ENCODE measurements around the gene LRRC4C.

LRRC4C gene

DNA sequence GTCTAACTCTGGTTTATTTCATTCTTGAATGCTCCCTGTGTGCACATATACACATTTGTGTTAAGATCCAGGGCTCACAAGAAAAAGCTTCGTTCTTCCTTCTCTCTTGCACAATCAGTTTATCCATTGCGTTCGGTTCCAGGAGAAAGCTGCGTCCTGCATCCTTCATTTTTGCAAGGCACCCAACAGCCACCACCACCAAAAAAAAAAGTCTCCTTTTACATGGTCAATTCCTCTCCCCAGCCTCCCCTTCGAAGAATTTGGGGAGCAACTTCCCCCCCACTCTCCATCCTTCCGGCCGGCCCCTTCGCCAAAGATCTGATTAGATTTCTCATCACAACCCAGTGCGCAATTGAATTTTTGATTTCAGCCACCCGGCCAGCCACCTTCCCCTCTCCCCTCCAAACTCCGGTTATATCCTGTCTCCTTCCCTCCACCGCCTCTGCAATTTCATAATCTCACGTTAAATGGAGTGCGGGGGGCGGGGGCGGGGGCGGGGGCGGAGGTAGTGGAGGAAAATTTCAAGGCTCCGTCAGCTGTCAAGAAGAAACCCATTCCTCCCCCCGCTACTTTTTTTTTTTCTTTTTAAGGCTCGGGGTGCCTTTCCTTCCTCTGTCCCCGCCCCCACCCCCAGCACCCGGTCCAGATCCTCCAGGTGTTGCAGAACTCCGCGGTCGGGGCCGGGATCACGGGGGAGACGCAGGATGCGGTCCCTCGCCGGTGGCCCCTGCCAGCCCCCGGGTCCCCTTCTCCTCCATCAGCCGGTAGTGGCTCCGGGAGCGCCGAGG, 1166.5 kb downstream of the LRRC4C start:
- no peak for DNase-seq (ENCODE audit: low read depth)
- H3K4me3 ChIP-seq (ENCODE audit: low read depth, low read length) = peak overlapping the region; percentile 59

DNA sequence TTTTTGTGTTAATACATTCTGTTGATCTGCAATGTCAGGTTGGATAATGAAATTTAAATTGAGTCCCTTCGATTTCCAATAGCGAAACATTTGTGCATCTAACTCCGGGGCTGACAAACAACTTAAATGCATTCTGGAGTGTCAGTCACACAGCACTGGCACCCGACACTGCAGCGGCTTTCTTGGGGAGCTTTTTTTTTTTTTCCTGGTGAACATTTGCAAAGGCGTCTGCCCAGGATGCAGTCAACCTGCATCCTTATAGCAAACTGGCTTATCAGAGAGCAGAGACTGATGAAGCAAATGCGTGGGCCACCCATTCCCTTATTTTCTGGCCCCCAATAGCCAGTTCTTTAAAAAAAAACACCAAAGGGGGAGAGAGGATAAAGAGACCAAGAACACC, 1167.7 kb downstream of the LRRC4C start:
- H3K4me3 ChIP-seq (ENCODE audit: low read depth, low read length) = no peak overlapping the region
- no peak for DNase-seq (ENCODE audit: low read depth)

DNA sequence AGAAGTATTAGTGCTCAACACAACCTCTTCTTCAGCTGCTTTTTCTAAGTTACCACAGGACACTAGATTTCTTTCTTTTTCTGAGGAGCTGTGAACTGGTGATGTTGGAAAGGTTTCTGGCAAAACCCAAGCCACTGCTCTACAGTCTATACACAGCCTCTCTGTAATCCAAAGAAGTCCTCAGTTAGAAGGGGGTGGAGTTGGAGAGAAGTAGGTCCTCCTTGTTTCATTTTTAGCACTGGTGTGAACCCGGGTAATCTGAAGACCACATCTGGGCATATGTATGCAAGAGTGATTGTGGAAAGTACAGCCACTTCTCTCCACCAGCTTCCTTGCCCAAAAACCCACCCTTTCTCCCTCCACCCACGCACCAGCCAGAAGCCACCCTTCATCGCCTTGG, 1168.1 kb downstream of the LRRC4C start:
- no peak overlapping the region for H3K4me3 ChIP-seq (ENCODE audit: low read depth, low read length)
- no peak for DNase-seq (ENCODE audit: low read depth)

DNA sequence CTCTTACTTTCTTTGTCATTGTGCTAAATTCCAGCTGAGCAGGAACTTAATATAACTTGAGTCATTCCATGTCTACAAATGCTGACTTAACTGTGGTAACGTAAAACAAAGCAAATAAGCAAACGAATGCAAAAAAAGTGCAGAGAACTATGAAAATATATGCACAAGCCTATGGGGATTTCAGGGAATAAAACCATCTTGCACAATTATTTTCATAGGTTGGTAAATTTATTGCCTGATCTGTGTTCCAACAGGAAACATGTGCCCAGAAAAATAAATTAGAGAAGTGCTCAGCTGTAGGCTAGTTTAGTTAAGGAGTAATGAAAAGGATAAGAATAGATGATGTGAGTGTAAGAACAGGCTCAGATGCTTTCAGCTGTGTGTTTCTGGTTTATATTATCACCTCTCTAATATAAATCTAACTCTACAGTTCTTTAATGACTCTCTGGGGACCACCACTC, 1169.3 kb downstream of the LRRC4C start:
- no peak overlapping the region for H3K4me3 ChIP-seq (ENCODE audit: low read depth, low read length)
- no peak for DNase-seq (ENCODE audit: low read depth)

DNA sequence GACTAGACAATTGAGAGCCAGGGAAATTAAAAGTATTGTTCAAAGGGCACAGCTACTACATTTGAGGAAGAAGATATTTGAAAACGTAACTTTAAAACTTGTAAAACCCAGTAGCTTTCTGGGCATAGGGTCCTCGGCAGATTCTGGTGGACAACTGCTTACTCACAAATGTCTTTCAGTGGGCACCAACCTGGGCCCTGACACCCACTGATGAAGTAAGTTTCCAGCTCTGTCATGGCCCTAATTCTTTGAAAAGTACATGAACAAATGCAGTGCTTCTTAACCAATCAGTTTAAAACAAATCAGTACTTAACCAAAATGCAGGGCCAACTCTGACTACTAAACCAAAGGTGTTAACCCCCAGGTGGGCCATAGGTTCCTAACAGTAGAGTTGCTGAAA, 1170.1 kb downstream of the LRRC4C start:
- DNase-seq (ENCODE audit: low read depth) = no peak
- no peak overlapping the region for H3K4me3 ChIP-seq (ENCODE audit: low read depth, low read length)

DNA sequence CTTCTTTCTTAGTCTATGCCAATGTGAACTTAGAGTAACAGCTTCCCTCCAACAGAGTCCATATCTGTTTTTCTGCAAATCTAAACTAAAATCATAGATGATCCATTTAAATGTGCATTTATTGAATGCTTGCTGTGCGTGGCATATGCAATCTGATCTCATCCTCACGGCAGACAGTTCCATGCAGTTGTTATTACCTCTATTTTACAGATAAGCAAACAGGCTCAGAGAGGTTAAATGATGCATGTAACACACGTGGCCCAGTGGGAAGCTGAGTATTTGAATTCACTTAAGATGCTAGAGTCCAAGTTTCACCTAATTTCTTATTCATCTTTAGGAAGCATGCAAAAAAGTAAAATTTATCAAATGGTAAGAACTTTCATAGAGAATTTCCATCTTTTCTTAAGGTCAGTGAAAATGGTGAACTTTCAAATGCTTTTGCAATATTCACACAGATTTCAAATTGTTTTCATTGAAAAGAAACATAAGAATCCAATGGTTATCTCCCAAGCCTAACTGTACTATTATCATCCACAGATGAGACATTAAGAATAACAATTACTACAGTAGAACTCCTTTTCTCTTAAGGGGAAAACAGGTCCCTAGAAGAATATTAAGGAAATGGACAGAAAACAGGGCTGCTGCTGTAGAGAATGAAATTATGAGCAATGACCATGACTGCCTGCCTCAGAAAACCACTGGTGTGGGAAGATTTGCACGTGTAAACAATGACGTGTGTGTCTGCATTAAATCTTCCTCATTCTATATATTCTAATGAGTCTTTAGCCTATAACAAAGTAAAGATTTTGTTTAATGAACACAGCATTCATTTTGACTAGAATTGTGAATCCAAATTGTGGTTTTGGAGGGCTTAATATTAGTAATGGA, 1171.3 kb downstream of the LRRC4C start:
- H3K4me3 ChIP-seq (ENCODE audit: low read depth, low read length) = no peak overlapping the region
- no peak for DNase-seq (ENCODE audit: low read depth)

DNA sequence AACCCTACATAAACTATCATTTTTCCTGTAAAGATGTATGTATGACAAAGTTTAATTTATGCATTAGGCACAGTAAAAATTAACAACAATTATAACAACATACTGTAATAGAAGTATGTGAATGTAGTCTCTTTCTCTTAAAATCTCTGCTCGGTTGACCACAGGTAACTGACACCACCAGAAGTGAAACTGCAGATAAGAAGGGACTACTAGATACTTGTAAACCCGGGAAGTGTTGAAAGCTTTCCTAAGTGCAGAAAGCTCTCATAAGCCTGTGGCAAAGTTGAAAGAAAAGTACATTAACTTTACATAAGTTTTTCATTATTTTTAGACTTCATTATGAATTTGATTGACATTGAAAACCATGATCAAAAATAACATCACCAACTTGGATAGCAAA, 1173.3 kb downstream of the LRRC4C start:
- H3K4me3 ChIP-seq (ENCODE audit: low read depth, low read length) = no peak overlapping the region
- no peak for DNase-seq (ENCODE audit: low read depth)

DNA sequence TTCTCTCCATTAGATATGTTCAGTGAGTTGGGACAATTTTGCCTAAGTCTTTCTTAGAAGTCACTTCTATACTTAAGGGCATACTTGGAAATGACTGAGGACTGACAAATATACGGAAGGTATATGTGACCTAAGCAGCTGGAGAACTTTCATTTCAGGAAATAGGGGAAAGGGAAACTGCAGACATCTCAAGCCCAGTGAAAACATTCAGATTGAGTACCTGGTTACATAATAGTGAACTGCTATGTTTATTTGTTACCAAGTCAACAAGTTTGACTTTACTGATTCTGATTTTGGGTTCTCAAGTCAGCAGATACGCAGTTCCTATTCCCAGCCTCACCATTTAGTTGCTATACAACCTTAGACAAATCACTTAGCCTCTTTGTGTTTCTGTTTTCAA, 1173.9 kb downstream of the LRRC4C start:
- no peak overlapping the region for H3K4me3 ChIP-seq (ENCODE audit: low read depth, low read length)
- DNase-seq (ENCODE audit: low read depth) = no peak

DNA sequence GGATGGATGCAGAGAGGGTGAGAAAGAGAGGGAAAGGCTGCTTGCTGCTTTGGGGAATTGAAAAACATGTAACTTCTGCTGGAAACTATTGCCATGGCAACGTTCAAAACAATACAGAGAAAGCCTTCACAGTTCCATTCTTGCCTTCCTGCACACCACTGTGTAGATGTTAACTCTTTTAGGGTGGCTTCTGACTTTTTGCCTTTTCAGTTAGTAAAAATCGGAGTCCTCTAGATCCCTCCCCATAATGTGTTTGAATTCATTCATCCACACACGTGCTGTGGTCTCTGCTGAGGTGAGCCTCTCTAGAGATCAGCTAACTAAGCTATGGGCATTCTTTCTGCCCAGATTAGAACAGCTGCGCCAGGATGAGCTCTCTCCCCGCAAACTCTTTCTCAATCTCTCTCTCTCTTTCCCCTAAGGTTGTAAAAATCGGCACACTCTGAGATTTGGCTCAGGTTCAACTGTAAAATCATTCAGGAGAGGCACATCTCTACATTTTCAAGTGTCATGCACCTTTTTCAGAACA, 1178.3 kb downstream of the LRRC4C start:
- no peak for DNase-seq (ENCODE audit: low read depth)
- H3K4me3 ChIP-seq (ENCODE audit: low read depth, low read length) = no peak overlapping the region

DNA sequence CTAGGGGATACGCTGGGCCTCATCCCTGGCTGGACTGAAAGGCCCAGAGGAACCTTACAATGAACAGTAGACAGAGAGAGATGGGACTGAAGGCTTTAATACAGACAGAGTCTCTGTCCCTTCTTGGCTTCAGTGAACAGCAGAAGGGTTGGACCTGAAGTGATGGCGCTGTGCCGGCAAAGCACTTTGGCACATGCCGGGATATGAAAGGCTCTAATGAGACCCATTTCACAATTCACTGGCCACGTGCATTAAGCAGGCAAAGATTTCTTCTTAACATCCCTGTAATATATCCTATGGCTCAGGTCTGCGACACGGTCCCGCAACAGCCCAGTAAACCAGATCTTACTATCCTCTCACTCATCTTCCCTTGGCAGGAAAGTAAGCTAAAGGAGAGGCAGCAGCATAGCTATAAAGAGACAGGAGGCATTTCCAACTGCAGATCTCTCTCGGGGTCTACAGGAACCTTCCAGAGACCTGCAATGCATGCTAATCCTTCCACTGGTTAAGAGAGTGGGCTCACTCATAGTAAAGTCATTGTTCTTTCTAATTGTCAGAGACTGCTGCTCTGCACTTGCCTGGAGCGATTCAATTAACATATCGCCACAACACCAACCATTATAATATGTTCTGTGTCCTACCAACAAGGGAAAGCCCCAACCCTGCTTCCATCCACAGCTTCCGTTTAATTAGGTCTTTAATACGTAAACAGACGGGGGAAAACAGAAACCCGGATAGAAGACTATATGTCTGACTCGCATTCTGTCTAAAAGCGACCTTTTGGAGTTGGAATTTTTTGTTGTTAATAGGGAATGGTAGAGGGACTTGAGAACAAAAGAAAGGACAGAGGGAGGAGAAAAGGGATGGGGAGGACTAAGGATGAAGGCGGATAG, 1179.0 kb downstream of the LRRC4C start:
- H3K4me3 ChIP-seq (ENCODE audit: low read depth, low read length) = no peak overlapping the region
- no peak for DNase-seq (ENCODE audit: low read depth)

DNA sequence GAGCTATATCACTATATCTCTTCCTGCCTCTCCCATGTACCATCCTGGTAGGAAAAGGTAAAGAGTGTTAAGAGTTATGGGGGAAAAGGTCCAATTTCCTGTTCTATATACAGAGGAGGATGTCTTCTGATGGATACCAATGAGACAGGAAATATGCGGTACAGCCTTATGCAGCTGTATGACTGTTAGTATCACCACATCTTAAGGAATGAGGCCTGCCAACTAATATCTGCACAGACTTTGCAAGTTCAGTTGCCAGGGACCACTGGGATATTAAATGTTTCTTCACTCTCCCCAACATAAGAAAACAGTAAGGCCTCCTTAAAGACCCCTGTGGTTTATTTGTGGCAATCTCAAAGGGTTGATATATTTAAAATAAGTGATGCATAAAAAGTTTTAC, 1182.5 kb downstream of the LRRC4C start:
- DNase-seq (ENCODE audit: low read depth) = no peak
- H3K4me3 ChIP-seq (ENCODE audit: low read depth, low read length) = no peak overlapping the region

DNA sequence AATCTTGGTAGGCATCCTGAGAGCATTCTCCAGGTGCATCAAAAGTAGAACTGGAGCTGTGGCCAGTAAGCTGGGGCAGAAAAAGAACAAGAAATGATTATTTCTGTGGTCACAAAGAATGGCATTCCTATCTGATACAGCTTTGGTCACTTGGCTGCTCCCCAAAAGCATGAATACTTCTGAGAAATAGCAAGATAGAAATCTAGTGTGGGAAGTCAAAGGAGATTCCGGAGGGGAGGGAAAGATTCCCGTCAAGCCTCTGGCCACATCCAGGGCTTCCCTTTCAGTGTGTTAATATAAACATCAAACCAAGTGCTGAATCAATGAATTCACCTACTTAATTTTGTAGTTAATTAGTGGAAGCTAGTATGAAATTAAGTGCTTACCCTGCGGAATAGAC, 1185.4 kb downstream of the LRRC4C start:
- DNase-seq (ENCODE audit: low read depth) = peak; percentile 0

DNA sequence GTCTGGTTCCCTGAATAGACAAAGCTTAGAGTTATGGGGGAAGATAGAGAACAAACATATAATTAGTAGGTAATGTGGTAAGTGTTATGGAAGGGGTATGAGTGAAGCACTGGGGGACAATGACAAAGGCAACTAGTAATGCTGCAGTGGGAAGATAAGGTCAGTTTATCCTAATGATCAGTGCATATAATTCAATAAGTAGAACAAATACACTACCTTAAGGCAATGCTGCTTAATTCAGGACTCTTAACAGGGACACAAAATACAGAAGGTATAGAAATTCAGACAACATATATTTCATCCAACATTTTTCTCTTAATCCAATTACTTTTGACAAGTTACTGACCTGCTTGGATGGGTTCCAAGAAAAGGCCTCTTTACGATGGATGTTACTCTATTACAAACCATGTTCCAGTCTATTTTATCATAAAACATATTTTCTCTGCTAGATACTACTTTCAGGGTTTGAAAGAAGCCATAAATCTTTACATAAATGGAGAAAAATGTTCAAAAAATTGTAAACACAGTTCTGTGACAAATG, 1186.2 kb downstream of the LRRC4C start:
- H3K4me3 ChIP-seq (ENCODE audit: low read depth, low read length) = no peak overlapping the region
- DNase-seq (ENCODE audit: low read depth) = no peak

More for the DNA sequence above, 1185.4 kb downstream of the LRRC4C start:
- no peak overlapping the region for H3K4me3 ChIP-seq (ENCODE audit: low read depth, low read length)

DNA sequence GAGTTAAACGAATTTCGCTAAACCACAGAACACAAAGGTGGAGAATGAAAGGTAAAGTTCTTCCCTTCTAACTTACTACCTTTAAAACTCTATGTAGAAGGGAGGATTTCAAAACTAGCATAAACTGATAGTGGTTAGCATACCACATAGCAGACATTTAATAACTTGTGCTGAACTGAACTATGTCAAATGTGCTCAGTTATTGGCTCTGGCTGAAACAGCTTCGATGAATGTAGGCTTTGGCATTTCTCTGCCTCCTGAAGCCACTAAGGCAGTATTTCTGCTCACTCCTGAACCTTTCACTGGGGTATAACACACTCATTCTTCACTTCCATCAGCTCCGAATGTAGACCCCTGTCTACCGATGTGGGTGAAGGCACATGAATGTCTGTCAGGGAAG, 1188.1 kb downstream of the LRRC4C start:
- H3K4me3 ChIP-seq (ENCODE audit: low read depth, low read length) = no peak overlapping the region
- no peak for DNase-seq (ENCODE audit: low read depth)

DNA sequence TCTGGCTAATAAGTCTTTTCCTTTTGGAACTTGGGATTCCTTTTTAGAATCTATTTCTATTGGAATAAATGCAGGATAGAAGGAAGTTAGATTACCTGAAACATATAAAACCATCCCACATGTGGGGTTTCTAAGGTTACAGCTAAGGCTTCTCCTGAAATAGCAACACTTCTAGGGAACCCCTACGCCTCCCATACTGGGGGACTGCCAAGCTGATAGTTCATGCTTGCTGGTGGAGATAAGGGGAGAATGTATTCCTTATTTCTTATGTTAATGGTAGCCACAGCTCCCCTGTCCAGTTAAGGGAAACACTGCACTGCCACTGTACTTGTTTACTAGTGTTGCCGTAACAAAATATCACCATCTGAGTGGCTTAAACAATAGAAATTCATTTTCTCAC, 1189.6 kb downstream of the LRRC4C start:
- DNase-seq (ENCODE audit: low read depth) = no peak
- H3K4me3 ChIP-seq (ENCODE audit: low read depth, low read length) = no peak overlapping the region

DNA sequence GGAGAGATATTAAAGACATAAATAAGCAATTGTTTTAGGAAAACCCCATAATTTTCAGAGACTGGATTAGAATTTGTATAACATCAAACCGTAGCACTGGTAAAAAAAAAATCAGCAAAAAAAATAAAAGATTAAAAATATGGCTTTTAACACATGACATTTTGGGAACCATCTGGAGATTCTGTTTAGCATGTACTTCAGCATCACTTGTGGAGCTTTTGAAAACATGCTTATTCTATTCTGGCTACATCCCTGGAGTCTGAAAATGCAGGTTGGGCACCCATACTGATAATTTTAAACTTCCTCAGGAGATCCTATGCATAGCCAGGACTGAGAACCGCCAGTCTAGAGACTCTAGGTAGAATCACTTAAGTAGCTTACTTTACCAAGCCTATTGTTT, 1190.9 kb downstream of the LRRC4C start:
- no peak overlapping the region for H3K4me3 ChIP-seq (ENCODE audit: low read depth, low read length)
- DNase-seq (ENCODE audit: low read depth) = no peak

DNA sequence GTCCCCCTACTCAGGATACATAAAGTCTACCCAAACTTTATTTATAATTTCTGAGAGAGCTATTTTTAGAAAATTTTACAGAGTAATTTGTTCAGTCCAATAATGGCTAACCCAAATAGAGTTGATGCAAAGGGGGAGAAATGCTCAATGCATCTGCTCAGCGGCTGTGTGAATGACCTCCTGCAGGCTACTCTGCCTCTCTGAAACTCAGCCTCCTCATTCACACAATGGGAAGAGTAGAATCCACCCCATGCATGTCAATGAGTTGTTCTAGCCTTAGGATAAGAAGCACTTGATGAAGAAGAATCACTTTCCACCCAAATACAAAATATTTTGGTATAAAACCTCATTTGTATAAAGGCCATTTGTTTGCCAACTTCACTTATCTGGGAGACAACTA, 1204.0 kb downstream of the LRRC4C start:
- DNase-seq (ENCODE audit: low read depth) = no peak
- H3K4me3 ChIP-seq (ENCODE audit: low read depth, low read length) = no peak overlapping the region

DNA sequence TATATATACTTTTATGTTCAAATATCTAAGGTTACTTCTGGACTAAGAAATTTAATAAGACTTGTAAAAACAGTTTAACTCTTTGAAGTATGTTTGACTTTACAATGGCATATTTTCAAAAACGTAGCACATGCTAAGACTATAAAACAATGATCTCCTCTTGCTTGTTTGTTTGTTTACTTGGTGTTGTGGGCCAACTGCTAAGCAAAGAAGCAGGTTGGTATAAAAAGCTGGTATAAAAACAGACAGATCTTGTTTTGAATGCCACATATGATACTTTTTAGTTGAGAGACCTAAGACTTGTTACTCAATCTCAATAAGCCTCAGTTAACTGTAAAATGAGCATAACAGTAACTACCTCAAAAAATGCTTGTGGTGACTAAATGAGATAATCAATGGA, 1206.3 kb downstream of the LRRC4C start:
- H3K4me3 ChIP-seq (ENCODE audit: low read depth, low read length) = no peak overlapping the region
- no peak for DNase-seq (ENCODE audit: low read depth)

DNA sequence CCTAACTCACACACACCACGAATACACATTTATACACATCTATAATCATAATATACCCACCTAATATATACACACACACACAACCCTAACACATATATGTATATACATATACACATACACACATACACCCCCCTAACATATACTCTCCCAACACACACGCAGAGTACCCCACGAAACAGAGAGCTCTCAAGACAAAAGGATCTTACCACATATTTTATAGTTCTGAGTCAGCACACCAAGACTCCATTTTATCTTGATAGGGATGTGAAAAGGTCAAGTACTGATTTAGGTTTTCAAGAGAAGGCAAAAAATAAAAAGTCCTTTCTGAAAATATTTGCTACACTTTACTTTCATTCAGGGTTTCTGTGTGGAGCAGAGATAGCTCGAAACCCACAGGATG, 1207.2 kb downstream of the LRRC4C start:
- H3K4me3 ChIP-seq (ENCODE audit: low read depth, low read length) = no peak overlapping the region
- DNase-seq (ENCODE audit: low read depth) = no peak
